HAP-1 (cell line): ENCODE measurements around the gene RUSC1.

ENCODE experiments used
- DNase-seq, 2 experiments: peaks; one replicate each; pipeline ENCODE4 v3.0.0-alpha.2; 2016 to 2020; ENCODE audit warnings: low spot score in 2 of 2
- H3K27me3 ChIP-seq: fragments of 250-450 bp; sonication (Bioruptor Pico); 2 replicates; pipeline ENCODE4 v1.5.1; 2020; ENCODE audit warnings: low read depth, mild to moderate bottlenecking, moderate library complexity
- H3K36me3 ChIP-seq: fragments of 250-450 bp; sonication (Bioruptor Pico); replicated peaks from 2 replicates; pipeline ENCODE4 v1.5.1; 2020; ENCODE audit warnings: mild to moderate bottlenecking
- H3K4me1 ChIP-seq: fragments of 250-450 bp; sonication (Bioruptor Pico); 2 replicates; pipeline ENCODE4 v1.5.1; 2020; ENCODE audit warnings: mild to moderate bottlenecking
- H3K4me3 ChIP-seq: fragments of 250-450 bp; sonication (Bioruptor Pico); 2 replicates; pipeline ENCODE4 v1.5.1; 2020; ENCODE audit warnings: mild to moderate bottlenecking, moderate library complexity
- H3K9me3 ChIP-seq: fragments of 250-450 bp; sonication (Bioruptor Pico); 2 replicates; pipeline ENCODE4 v1.5.1; 2020; ENCODE audit warnings: mild to moderate bottlenecking, moderate library complexity
- in situ Hi-C: fragments of 300-500 bp; cut with MboI; formaldehyde crosslinking; loops from 3 replicates; pipeline ENCODE4 v1.14.3; 2020; ENCODE audit warnings: low sequenced_read_pairs, inconsistent platforms, mixed read lengths

The RUSC1 gene, protein sequence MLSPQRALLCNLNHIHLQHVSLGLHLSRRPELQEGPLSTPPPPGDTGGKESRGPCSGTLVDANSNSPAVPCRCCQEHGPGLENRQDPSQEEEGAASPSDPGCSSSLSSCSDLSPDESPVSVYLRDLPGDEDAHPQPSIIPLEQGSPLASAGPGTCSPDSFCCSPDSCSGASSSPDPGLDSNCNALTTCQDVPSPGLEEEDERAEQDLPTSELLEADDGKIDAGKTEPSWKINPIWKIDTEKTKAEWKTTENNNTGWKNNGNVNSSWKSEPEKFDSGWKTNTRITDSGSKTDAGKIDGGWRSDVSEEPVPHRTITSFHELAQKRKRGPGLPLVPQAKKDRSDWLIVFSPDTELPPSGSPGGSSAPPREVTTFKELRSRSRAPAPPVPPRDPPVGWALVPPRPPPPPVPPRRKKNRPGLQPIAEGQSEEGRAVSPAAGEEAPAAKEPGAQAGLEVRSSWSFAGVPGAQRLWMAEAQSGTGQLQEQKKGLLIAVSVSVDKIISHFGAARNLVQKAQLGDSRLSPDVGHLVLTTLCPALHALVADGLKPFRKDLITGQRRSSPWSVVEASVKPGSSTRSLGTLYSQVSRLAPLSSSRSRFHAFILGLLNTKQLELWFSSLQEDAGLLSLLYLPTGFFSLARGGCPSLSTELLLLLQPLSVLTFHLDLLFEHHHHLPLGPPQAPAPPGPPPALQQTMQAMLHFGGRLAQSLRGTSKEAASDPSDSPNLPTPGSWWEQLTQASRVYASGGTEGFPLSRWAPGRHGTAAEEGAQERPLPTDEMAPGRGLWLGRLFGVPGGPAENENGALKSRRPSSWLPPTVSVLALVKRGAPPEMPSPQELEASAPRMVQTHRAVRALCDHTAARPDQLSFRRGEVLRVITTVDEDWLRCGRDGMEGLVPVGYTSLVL

GRCh38 chr1:155320661-155321617, at the start of gene RUSC1:
Gene RUSC1, plus strand, starts transcription at chr1:155320894. Its CDS starts 880 bp downstream, at chr1:155321774.
- in situ Hi-C loops = no loop called here
- peaks cover 55% of the 10 kb centered on the region for H3K36me3 ChIP-seq

GRCh38 chr1:155272466-155273342, 48.0 kb upstream of the RUSC1 start:
- peaks cover 10% of the 10 kb centered on the region for H3K4me1 ChIP-seq
- peak; percentile 29 to 79 for DNase-seq
- in situ Hi-C loops = loop anchor here (5.0 kb wide), 1 partner anchor 35 kb away; the partner anchor contains the start of gene FDPS

More at GRCh38 chr1:155320661-155321617, at the start of gene RUSC1:
- Histone ChIP-seq H3K4me1 (peaks cover 9% of the 10 kb centered on the region; the same call in 1 of the 2 replicates), H3K27me3 (no peaks in the 10 kb centered on the region), H3K4me3 (no peak within 1 kb of the TSS), H3K9me3 (no peaks in the 10 kb centered on the region)
- DNase-seq = peak in 1 of 2 experiments; percentile 41

DNA sequence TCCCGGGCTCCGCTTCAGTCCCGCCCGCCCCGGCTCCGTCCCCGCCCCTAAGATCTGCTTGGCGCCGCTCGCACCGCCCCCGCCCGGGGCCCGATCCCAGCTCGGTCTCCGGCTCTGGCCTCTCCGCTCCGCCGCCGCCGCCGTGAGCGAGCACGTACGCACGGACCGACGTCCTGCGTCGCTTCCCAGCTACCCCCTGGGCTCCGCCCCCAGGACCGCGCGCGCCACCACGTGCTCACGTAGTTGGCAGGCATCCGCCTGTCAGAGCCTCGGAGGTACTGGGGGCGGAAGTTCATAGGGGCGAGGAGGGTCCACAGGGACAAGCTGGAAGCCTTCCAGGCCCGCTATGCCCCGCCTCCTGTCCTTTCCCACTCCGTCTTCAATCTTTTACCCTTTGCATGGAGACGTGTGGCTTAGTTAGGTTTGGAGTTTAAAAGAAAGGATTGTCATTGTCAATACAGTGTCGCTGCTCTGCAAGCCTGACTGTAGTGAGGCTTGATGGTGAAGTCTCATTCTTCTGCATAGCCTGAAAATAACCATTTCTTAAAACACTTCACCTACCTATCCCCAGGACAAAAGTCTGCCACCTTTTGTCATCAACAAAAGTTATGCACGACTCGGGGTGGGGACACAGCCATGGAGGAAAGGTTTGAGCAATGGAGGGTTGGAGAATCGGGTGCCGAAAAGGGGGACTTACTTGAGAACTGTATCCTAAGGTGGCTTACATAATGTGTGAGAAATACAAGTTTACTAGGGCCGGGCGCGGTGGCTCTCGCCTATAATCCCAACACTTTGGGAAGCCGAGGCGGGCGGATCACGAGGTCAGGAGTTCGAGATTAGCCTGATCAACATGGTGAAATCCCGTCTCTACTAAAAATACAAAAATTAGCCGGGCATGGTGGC, 47.1 kb upstream of the RUSC1 start, which contains the start of gene CLK2:
CLK2 (minus strand) TSS at position 162 of the 903 bp plus-strand sequence. CDS start 2,527 bp downstream, outside the sequence.
- peaks cover 35% of the 10 kb centered on the region for H3K36me3 ChIP-seq
- H3K9me3 ChIP-seq = no peaks in the 10 kb centered on the region
- peak; percentile 97 to 99 for DNase-seq
- peaks cover 14% of the 10 kb centered on the region for H3K4me1 ChIP-seq
- H3K27me3 ChIP-seq = no peaks in the 10 kb centered on the region
- peak within 1 kb of the TSS; percentile 62 for H3K4me3 ChIP-seq
- in situ Hi-C loops = loop anchor here (5.0 kb wide), 1 partner anchor 34 kb away; the partner anchor contains the start of gene FDPS

More at GRCh38 chr1:155272466-155273342, 48.0 kb upstream of the RUSC1 start:
- Histone ChIP-seq H3K9me3 (no peaks in the 10 kb centered on the region), H3K4me3 (peak overlapping the region; percentile 62), H3K36me3 (peaks cover 44% of the 10 kb centered on the region), H3K27me3 (no peaks in the 10 kb centered on the region)

- Histone ChIP-seq H3K27me3 (no peaks in the 10 kb centered on the region), H3K4me1 (peaks cover 19% of the 10 kb centered on the region), H3K36me3 (no peaks in the 10 kb centered on the region; the same call in 1 of the 2 replicates), H3K4me3 (peak within 1 kb of the TSS; percentile 58), H3K9me3 (no peaks in the 10 kb centered on the region)
- peak; percentile 95 to 100 for DNase-seq
- in situ Hi-C loops = no loop called here
Measured at GRCh38 chr1:155277070-155277901, 43.4 kb upstream of the RUSC1 start, which contains the start of gene HCN3. Gene HCN3, plus strand, starts transcription at chr1:155277463. Its CDS starts 128 bp downstream, at chr1:155277591.

- H3K4me1 ChIP-seq = peaks cover 19% of the 10 kb centered on the region
- no peaks in the 10 kb centered on the region for H3K36me3 ChIP-seq
- peak overlapping the region; percentile 58 for H3K4me3 ChIP-seq
- in situ Hi-C loops = no loop called here
- no peaks in the 10 kb centered on the region for H3K9me3 ChIP-seq
- no peaks in the 10 kb centered on the region for H3K27me3 ChIP-seq
- peak; percentile 46 to 91 for DNase-seq
Measured at GRCh38 chr1:155277902-155278688, 42.6 kb upstream of the RUSC1 start.

DNA sequence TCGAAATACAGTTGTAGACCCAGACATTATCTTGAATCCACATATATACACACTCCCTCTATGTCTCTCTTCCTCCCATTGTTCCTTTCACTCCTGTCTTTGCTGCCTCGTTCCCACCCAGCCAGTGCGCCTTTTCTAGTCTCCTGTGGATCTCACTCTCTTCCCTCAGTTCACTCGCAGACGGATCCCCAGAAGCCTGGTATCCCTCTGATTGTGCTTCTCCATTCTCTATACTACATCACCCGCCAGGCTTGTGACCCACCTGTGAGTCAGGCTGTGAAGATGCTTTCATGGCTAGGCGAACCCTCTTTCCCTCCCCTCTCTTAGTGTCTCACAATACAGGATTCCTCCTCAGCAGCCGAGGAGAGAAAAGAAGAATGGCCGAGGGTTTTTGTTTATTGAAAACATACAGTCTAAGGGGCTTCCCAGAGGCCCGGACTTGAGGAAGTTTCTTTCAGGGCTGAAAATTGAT, 42.0 kb upstream of the RUSC1 start:
- peaks cover 17% of the 10 kb centered on the region for H3K4me1 ChIP-seq
- no peak for DNase-seq
- H3K9me3 ChIP-seq = no peaks in the 10 kb centered on the region
- peak overlapping the region; percentile 58 for H3K4me3 ChIP-seq
- in situ Hi-C loops = no loop called here
- H3K36me3 ChIP-seq = 0 out of 2 replicates have a peak, but pooled peaks cover 2% of the 10 kb centered on the region
- no peaks in the 10 kb centered on the region for H3K27me3 ChIP-seq

DNA sequence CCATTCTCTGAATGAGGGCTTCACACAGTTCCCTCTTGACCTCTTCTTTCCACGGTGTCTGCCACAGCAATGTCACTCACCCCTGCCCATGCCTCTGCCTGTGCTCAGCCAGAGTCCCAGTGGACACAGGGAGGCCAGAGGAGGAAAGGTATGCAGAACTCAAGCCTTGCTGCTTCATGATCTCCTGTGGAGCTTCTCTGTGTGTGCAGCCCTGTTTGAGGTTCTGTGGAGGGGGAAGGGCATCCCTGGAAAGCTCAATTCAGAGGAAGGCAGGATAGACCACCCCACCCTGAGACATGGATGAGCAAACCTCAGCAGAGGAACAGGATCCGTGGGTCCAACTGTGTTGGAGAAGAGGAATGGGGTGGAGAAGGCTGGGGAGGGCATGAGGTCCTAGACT, 41.4 kb upstream of the RUSC1 start:
- peaks cover 13% of the 10 kb centered on the region for H3K4me1 ChIP-seq
- H3K4me3 ChIP-seq = no peak overlapping the region
- in situ Hi-C loops = no loop called here

DNA sequence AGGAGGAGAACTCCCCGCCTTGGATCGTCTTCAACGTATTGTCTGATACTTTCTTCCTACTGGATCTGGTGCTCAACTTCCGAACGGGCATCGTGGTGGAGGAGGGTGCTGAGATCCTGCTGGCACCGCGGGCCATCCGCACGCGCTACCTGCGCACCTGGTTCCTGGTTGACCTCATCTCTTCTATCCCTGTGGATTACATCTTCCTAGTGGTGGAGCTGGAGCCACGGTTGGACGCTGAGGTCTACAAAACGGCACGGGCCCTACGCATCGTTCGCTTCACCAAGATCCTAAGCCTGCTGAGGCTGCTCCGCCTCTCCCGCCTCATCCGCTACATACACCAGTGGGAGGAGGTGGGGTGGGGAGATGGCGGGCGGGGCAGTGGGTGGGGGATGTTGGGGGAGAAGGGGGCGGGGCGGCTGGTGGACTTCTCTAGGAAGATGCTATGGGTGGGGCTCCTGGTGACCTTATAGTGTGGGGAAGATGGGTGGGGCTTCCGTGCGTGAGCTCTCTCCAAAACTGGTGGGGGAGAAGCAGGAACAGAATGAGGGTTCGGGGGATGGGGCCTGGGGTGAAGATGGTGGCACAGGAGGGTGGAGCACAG, 38.1 kb upstream of the RUSC1 start:
- H3K9me3 ChIP-seq = no peaks in the 10 kb centered on the region
- H3K4me1 ChIP-seq = peaks cover 9% of the 10 kb centered on the region
- peak in 1 of 2 experiments; percentile 27 for DNase-seq
- H3K4me3 ChIP-seq = no peak overlapping the region
- H3K36me3 ChIP-seq = 0 out of 2 replicates have a peak, but pooled peaks cover 4% of the 10 kb centered on the region
- in situ Hi-C loops = no loop called here
- no peaks in the 10 kb centered on the region for H3K27me3 ChIP-seq

More for the DNA sequence above, 41.4 kb upstream of the RUSC1 start:
- Histone ChIP-seq H3K36me3 (0 out of 2 replicates have a peak, but pooled peaks cover 4% of the 10 kb centered on the region), H3K9me3 (no peaks in the 10 kb centered on the region), H3K27me3 (no peaks in the 10 kb centered on the region)
- no peak for DNase-seq

DNA sequence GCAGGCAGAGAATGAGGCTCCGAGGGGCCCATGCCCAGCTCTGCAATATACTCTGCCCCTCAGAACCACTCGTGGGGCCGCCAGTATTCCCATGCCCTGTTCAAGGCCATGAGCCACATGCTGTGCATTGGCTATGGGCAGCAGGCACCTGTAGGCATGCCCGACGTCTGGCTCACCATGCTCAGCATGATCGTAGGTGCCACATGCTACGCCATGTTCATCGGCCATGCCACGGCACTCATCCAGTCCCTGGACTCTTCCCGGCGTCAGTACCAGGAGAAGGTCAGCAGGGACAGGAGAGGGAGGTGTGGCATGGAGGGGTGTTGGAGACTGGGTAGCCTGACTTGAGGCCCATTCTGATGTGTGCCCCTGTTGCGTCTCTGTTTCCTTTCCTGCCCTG, 36.2 kb upstream of the RUSC1 start:
- in situ Hi-C loops = no loop called here
- Histone ChIP-seq H3K4me3 (no peak overlapping the region), H3K36me3 (0 out of 2 replicates have a peak, but pooled peaks cover 4% of the 10 kb centered on the region)

More for the DNA sequence above, 36.2 kb upstream of the RUSC1 start:
- Histone ChIP-seq H3K27me3 (no peaks in the 10 kb centered on the region), H3K9me3 (no peaks in the 10 kb centered on the region), H3K4me1 (no peaks in the 10 kb centered on the region)
- DNase-seq = no peak
